Mesodermal cell (in vitro differentiated cells): ENCODE results near the gene TEX30.

Experiments
- H3K27ac ChIP-seq: 2 replicates; pipeline ENCODE4 v1.7.0; 2013; ENCODE audit warnings: mild to moderate bottlenecking, low read depth, low read length, moderate library complexity; ENCODE audit not compliant: severe bottlenecking
- H3K36me3 ChIP-seq: 2 replicates; pipeline ENCODE4 v1.7.1; 2013; ENCODE audit warnings: mild to moderate bottlenecking, low read length, moderate library complexity; ENCODE audit not compliant: control insufficient read depth, insufficient read depth
- H3K4me1 ChIP-seq: one replicate; pipeline ENCODE4 v1.7.1; 2013; ENCODE audit warnings: mild to moderate bottlenecking, low read length; ENCODE audit not compliant: insufficient read depth, control insufficient read depth, poor library complexity, severe bottlenecking
- H3K4me3 ChIP-seq: 2 replicates; pipeline ENCODE4 v1.7.0; 2013; ENCODE audit warnings: low read length, control low read depth, mild to moderate bottlenecking; ENCODE audit not compliant: insufficient read depth, poor library complexity, severe bottlenecking; ENCODE audit errors: extremely low read depth
- H3K9me3 ChIP-seq: 2 replicates; pipeline ENCODE4 v1.7.1; 2013; ENCODE audit warnings: mild to moderate bottlenecking, low read length, moderate library complexity; ENCODE audit not compliant: control insufficient read depth
- whole genome bisulfite sequencing, 2 experiments: methylation state at CpG; one replicate each; pipeline ENCODE4 v1.1.5; 2013; ENCODE audit warnings: missing lambda C conversion rate in 2 of 2; ENCODE audit not compliant: insufficient coverage in 2 of 2; 5-methylcytosine and 5-hydroxymethylcytosine counted together

The TEX30 gene

GRCh38 chr13:102763741-102764140 lies 9.8 kb downstream of the TEX30 start:
- WGBS, 2 experiments: 80% methylated on average over 1 of the region's 1 CpG; no CpG with 5 or more reads in 1 of the 2 experiments
- no peak overlapping the region for H3K27ac ChIP-seq

GRCh38 chr13:102761071-102761470 lies 12.5 kb downstream of the TEX30 start:
- no peaks in the 10 kb centered on the region for H3K9me3 ChIP-seq
- H3K4me1 ChIP-seq: no peaks in the 10 kb centered on the region
- H3K4me3 ChIP-seq: no peak overlapping the region
- no peak overlapping the region for H3K27ac ChIP-seq
- no peaks in the 10 kb centered on the region for H3K36me3 ChIP-seq
- no CpG with 5 or more reads among the region's 1 CpG for WGBS, 2 experiments

More at GRCh38 chr13:102763741-102764140, 9.8 kb downstream of the TEX30 start:
- no peaks in the 10 kb centered on the region for H3K9me3 ChIP-seq
- no peak overlapping the region for H3K4me3 ChIP-seq
- H3K4me1 ChIP-seq: no peaks in the 10 kb centered on the region
- H3K36me3 ChIP-seq: peaks cover 8% of the 10 kb centered on the region

- Histone ChIP-seq H3K36me3 (no peaks in the 10 kb centered on the region), H3K4me3 (no peak overlapping the region), H3K4me1 (no peaks in the 10 kb centered on the region), H3K27ac (no peak overlapping the region), H3K9me3 (no peaks in the 10 kb centered on the region)
- WGBS, 2 experiments: 100% methylated on average over 1 of the region's 2 CpGs; no CpG with 5 or more reads in 1 of the 2 experiments
Observed at GRCh38 chr13:102758842-102759241, 14.7 kb downstream of the TEX30 start.

- Histone ChIP-seq H3K27ac (no peak overlapping the region), H3K36me3 (no peaks in the 10 kb centered on the region), H3K4me1 (no peaks in the 10 kb centered on the region), H3K4me3 (no peak overlapping the region), H3K9me3 (no peaks in the 10 kb centered on the region)
- WGBS, 2 experiments: no CpG with 5 or more reads among the region's 1 CpG
Observed at GRCh38 chr13:102757006-102757405, 16.6 kb downstream of the TEX30 start.

- Histone ChIP-seq H3K4me1 (no peaks in the 10 kb centered on the region), H3K9me3 (no peaks in the 10 kb centered on the region), H3K36me3 (no peaks in the 10 kb centered on the region), H3K4me3 (no peak overlapping the region), H3K27ac (no peak overlapping the region)
- WGBS, 2 experiments: 92 to 100% methylated on average over 1 to 2 of the region's 3 CpGs
Observed at GRCh38 chr13:102751886-102752285, 21.7 kb downstream of the TEX30 start.

GRCh38 chr13:102742506-102742905 lies 31.1 kb downstream of the TEX30 start:
- Histone ChIP-seq H3K9me3 (peaks cover 18% of the 10 kb centered on the region), H3K4me3 (no peak overlapping the region), H3K4me1 (no peaks in the 10 kb centered on the region), H3K27ac (no peak overlapping the region), H3K36me3 (no peaks in the 10 kb centered on the region)

- Histone ChIP-seq H3K4me3 (no peak overlapping the region), H3K36me3 (no peaks in the 10 kb centered on the region), H3K4me1 (no peaks in the 10 kb centered on the region), H3K27ac (no peak overlapping the region), H3K9me3 (peaks cover 18% of the 10 kb centered on the region)
- WGBS, 2 experiments: 13 to 50% methylated on average over 1 of the region's 1 CpG
Observed at GRCh38 chr13:102742101-102742500, 31.5 kb downstream of the TEX30 start.

- no peak overlapping the region for H3K27ac ChIP-seq
- H3K9me3 ChIP-seq: no peaks in the 10 kb centered on the region
- 77 to 87% methylated on average over 3 of the region's 8 CpGs for WGBS, 2 experiments
- no peaks in the 10 kb centered on the region for H3K4me1 ChIP-seq
- no peak overlapping the region for H3K4me3 ChIP-seq
- H3K36me3 ChIP-seq: no peaks in the 10 kb centered on the region
Observed at GRCh38 chr13:102729560-102730270, 43.9 kb downstream of the TEX30 start.

GRCh38 chr13:102726430-102726829 lies 47.2 kb downstream of the TEX30 start:
- H3K4me1 ChIP-seq: no peaks in the 10 kb centered on the region
- H3K36me3 ChIP-seq: no peaks in the 10 kb centered on the region
- no peak overlapping the region for H3K4me3 ChIP-seq
- WGBS, 2 experiments: 80% methylated on average over 1 of the region's 2 CpGs; no CpG with 5 or more reads in 1 of the 2 experiments
- H3K27ac ChIP-seq: no peak overlapping the region
- no peaks in the 10 kb centered on the region for H3K9me3 ChIP-seq

- WGBS, 2 experiments: 87 to 93% methylated on average over 2 to 5 of the region's 6 CpGs
- Histone ChIP-seq H3K4me1 (no peaks in the 10 kb centered on the region), H3K27ac (no peak overlapping the region), H3K4me3 (no peak overlapping the region), H3K9me3 (no peaks in the 10 kb centered on the region), H3K36me3 (no peaks in the 10 kb centered on the region)
Observed at GRCh38 chr13:102724923-102725322, 48.7 kb downstream of the TEX30 start.

- 100% methylated on average over 1 of the region's 1 CpG for WGBS, 2 experiments
- H3K9me3 ChIP-seq: no peaks in the 10 kb centered on the region
- no peak overlapping the region for H3K4me3 ChIP-seq
- H3K4me1 ChIP-seq: no peaks in the 10 kb centered on the region
- no peak overlapping the region for H3K27ac ChIP-seq
- H3K36me3 ChIP-seq: no peaks in the 10 kb centered on the region
Observed at GRCh38 chr13:102721800-102722231, 51.8 kb downstream of the TEX30 start.
